NCI-H2196 (cell line): Measurements from ENCODE around the gene RFPL3.

Experiments used
- DNase-seq: peaks from one replicate; lab custom pipeline; 2025; ENCODE audit not compliant: unreplicated experiment; lab: John Stamatoyannopoulos, UW

Gene RFPL3

GRCh38 chr22:32410459-32410858 lies 52.8 kb downstream of the RFPL3 start:
- no peak for DNase-seq
